Measurements from ENCODE around the gene TBL3. TPM values are rescaled to one million over a fixed set of nuclear protein-coding genes. Genes with fewer than 3 reads are reported as not detected.
A peak's percentile ranks its signal among the peaks of the same experiment; 100 is the strongest.

Gene TBL3
- total RNA-seq, 1 donor, result 22.7 TPM

GRCh38 chr16:1987198-1987597 is 15.3 kb downstream of the TBL3 start:
- no peak for TF ChIP-seq CTCF (IDR thresholded peaks at IDR 0.05; ENCODE audit: insufficient read depth, low read length)
- no peak overlapping the region for H3K4me3 ChIP-seq (ENCODE audit: low read depth, low read length)
- DNase-seq (ENCODE audit: low read depth), result no peak

- DNase-seq (ENCODE audit: low read depth), result no peak
- no peak for TF ChIP-seq CTCF (IDR thresholded peaks at IDR 0.05; ENCODE audit: insufficient read depth, low read length)
- H3K4me3 ChIP-seq (ENCODE audit: low read depth, low read length), result peak within 1 kb of the TSS; percentile 41
Measured at GRCh38 chr16:1989209-1990100, 17.6 kb downstream of the TBL3 start, which contains the start of gene SYNGR3. Gene SYNGR3, plus strand, starts transcription at chr16:1989970. Its CDS starts 133 bp downstream, at chr16:1990103.

- DNase-seq (ENCODE audit: low read depth), result no peak
- peak overlapping the region; percentile 41 for H3K4me3 ChIP-seq (ENCODE audit: low read depth, low read length)
- TF ChIP-seq CTCF (IDR thresholded peaks at IDR 0.05; ENCODE audit: insufficient read depth, low read length), result no peak
Measured at GRCh38 chr16:1990101-1990350, 18.2 kb downstream of the TBL3 start.

- H3K4me3 ChIP-seq (ENCODE audit: low read depth, low read length), result peak overlapping the region; percentile 28
- no peak for DNase-seq (ENCODE audit: low read depth)
- no peak for TF ChIP-seq CTCF (IDR thresholded peaks at IDR 0.05; ENCODE audit: insufficient read depth, low read length)
Measured at GRCh38 chr16:1990351-1991134, 18.7 kb downstream of the TBL3 start.

GRCh38 chr16:1991135-1991551 is 19.3 kb downstream of the TBL3 start:
- no peak for DNase-seq (ENCODE audit: low read depth)
- TF ChIP-seq CTCF (IDR thresholded peaks at IDR 0.05; ENCODE audit: insufficient read depth, low read length), result no peak
- H3K4me3 ChIP-seq (ENCODE audit: low read depth, low read length), result no peak overlapping the region

- DNase-seq (ENCODE audit: low read depth), result no peak
- peak overlapping the region; percentile 54 for H3K4me3 ChIP-seq (ENCODE audit: low read depth, low read length)
- TF ChIP-seq CTCF (IDR thresholded peaks at IDR 0.05; ENCODE audit: insufficient read depth, low read length), result no peak
Measured at GRCh38 chr16:1991588-1991947, 19.7 kb downstream of the TBL3 start.
